WERI-Rb-1 (cell line): Measurements from ENCODE around the gene ITGAL.

Experiments
- DNase-seq: peaks from one replicate; pipeline ENCODE4 v3.0.0-alpha.2; 2020
- H3K27ac ChIP-seq: fragments of 250-450 bp; sonication (Bioruptor Pico); 2 replicates; pipeline ENCODE4 v1.5.1; 2020; ENCODE audit warnings: mild to moderate bottlenecking, moderate library complexity
- H3K27me3 ChIP-seq: fragments of 250-450 bp; sonication (Bioruptor Pico); 2 replicates; pipeline ENCODE4 v1.5.1; 2021; ENCODE audit warnings: mild to moderate bottlenecking, low read depth, moderate library complexity; ENCODE audit not compliant: insufficient read depth, severe bottlenecking
- H3K36me3 ChIP-seq: fragments of 250-450 bp; sonication (Bioruptor Pico); 2 replicates; pipeline ENCODE4 v1.5.1; 2020; ENCODE audit warnings: mild to moderate bottlenecking, moderate library complexity
- H3K4me3 ChIP-seq: 2 replicates; pipeline ENCODE4 v1.5.1; 2011; ENCODE audit warnings: low read depth, mild to moderate bottlenecking, control low read depth, low read length
- H3K9me3 ChIP-seq: fragments of 250-450 bp; sonication (Bioruptor Pico); 2 replicates; pipeline ENCODE4 v1.5.1; 2021; ENCODE audit warnings: mild to moderate bottlenecking, moderate library complexity; ENCODE audit not compliant: severe bottlenecking
- TF ChIP-seq, protein P1 (sequence below): IDR thresholded peaks from 2 replicates; pipeline ENCODE4 v1.5.1; 2011; ENCODE audit warnings: low read depth, mild to moderate bottlenecking, control low read depth, inconsistent platforms, low read length

ITGAL gene

DNA sequence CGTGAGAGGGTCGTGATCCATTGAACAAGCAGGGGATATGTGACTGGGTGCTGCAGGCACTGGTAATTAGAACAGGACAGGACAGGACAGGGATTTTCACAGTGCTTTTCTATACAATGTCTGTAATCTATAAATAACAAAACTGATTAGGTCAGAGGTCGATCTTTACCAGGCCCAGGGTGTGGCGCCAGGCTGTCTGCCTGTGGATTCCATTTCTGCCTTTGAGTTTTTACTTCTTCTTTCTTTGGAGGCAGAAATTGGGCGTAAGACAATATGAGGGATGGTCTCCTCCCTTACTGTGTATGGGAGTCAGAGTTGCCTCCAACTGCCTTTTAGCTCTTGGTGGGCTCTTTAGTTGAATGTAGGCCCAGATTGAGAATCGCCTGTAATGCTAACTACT lies 87.1 kb downstream of the ITGAL start:
- Histone ChIP-seq H3K4me3 (no peak overlapping the region), H3K27ac (peak overlapping the region; percentile 90), H3K36me3 (peaks cover 5% of the 10 kb centered on the region), H3K9me3 (peaks cover 4% of the 10 kb centered on the region), H3K27me3 (no peaks in the 10 kb centered on the region)
- TF ChIP-seq, protein P1, sequence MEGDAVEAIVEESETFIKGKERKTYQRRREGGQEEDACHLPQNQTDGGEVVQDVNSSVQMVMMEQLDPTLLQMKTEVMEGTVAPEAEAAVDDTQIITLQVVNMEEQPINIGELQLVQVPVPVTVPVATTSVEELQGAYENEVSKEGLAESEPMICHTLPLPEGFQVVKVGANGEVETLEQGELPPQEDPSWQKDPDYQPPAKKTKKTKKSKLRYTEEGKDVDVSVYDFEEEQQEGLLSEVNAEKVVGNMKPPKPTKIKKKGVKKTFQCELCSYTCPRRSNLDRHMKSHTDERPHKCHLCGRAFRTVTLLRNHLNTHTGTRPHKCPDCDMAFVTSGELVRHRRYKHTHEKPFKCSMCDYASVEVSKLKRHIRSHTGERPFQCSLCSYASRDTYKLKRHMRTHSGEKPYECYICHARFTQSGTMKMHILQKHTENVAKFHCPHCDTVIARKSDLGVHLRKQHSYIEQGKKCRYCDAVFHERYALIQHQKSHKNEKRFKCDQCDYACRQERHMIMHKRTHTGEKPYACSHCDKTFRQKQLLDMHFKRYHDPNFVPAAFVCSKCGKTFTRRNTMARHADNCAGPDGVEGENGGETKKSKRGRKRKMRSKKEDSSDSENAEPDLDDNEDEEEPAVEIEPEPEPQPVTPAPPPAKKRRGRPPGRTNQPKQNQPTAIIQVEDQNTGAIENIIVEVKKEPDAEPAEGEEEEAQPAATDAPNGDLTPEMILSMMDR, result no peak
- no peak for DNase-seq

DNA sequence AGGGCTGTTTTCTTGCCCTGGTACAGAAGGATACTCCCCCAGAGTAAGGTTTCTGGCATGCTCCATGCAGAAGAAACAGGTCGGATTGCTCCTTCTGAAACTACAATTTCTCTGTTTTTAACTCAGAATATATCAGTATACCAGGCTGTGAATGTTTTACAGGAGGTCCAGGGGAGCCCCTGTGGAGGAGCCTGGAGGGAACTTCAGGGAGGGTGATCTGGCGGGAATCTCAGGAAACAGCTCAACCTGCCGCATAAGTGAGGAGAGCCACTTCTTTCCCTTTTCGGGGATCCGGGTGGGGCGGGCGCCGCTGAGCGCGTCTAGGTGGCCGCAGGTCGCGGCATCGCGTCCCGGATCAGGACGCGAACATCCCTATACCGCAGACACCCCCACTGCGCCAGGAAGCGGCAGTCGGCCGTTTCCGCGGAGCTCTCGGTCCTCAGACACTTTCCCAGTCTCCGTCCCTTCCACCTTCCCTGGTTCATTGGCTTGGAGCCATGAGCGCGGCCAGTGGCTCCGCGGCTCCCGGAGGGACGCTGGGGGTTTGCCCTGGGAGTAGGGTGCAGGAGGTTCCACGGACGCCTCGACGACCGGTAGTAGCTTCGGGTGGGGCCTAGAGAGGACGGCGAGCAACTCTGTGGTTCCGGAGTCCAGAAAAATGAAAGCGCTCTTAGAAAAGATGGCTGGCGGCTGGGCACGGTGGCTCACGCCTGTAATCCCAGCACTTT lies 88.7 kb downstream of the ITGAL start:
- H3K36me3 ChIP-seq, result no peaks in the 10 kb centered on the region
- H3K9me3 ChIP-seq, result peaks cover 4% of the 10 kb centered on the region
- no peak for DNase-seq
- TF ChIP-seq, protein P1, result no peak
- no peak overlapping the region for H3K27ac ChIP-seq
- H3K4me3 ChIP-seq, result no peak overlapping the region
- no peaks in the 10 kb centered on the region for H3K27me3 ChIP-seq

DNA sequence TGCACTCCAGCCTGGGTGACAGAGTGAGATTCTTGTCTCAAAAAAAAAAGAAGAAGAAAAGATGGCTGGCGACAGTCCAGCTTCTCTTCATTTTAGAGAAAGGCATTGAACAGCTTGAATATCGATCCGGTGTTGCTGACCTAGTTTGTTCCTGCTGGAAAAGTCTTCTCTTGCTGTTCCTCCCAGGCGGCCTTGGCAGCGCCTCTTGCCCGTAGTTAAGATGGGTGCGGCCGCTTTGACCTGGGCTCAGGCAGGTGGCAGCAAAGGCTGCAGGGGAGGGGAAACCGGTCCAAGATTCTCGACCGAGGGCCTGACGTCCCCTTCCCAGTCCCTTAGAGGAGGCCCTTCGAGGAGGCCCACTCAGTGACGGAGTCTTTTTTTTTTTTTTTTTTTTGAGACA lies 89.5 kb downstream of the ITGAL start:
- Histone ChIP-seq H3K4me3 (no peak overlapping the region), H3K9me3 (peaks cover 4% of the 10 kb centered on the region), H3K36me3 (no peaks in the 10 kb centered on the region), H3K27me3 (no peaks in the 10 kb centered on the region), H3K27ac (no peak overlapping the region)
- no peak for DNase-seq
- TF ChIP-seq, protein P1, result no peak

DNA sequence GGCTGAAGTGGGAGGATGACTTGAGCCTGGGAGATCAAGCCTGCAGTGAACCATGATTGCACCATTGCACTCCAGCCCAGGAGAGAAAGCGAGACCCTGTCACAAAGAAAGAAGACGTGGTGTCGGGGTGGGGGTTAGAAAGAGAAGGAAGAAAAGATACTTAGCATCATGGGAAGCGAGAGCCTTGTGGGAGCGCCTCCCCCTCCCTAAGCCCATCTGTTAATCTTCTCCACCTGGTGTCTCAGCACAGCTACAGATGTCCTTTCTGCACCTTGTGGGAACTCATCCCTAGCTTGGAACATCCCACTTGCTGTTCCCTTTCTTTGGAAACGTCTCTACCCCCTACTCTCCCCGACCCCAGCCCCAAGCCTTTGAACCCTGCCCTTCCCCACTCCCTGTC lies 93.0 kb downstream of the ITGAL start:
- no peaks in the 10 kb centered on the region for H3K27me3 ChIP-seq
- peak; percentile 82 for DNase-seq
- TF ChIP-seq, protein P1, result no peak
- H3K4me3 ChIP-seq, result 0 out of 2 replicates have a peak overlapping the region, but pooled peaks have one; percentile 15
- H3K36me3 ChIP-seq, result no peaks in the 10 kb centered on the region
- peaks cover 4% of the 10 kb centered on the region for H3K9me3 ChIP-seq
- H3K27ac ChIP-seq, result peak overlapping the region; percentile 72

DNA sequence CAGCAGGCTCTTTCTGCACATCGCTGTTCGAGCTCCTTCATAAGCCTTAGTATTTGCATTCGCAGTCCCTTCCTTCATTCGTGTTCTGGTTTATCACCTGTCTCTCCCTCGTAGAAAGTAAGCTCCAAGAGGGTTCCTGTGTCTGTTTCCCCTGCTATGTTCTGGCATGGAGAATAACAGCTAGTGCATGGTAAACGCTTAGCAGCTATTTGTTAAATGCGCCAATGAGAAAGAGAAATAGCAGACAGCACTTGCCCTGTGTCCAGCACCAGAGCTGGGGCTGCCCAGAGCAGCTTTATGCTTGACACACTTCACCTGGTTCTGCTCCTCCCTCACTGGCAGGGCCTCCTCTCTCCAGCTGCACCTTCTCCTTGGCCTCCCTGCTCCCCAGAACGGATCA lies 93.4 kb downstream of the ITGAL start:
- Histone ChIP-seq H3K27ac (peak overlapping the region; percentile 72), H3K9me3 (peaks cover 4% of the 10 kb centered on the region), H3K36me3 (no peaks in the 10 kb centered on the region), H3K27me3 (no peaks in the 10 kb centered on the region), H3K4me3 (0 out of 2 replicates have a peak overlapping the region, but pooled peaks have one; percentile 15)
- TF ChIP-seq, protein P1, result no peak
- DNase-seq, result no peak

DNA sequence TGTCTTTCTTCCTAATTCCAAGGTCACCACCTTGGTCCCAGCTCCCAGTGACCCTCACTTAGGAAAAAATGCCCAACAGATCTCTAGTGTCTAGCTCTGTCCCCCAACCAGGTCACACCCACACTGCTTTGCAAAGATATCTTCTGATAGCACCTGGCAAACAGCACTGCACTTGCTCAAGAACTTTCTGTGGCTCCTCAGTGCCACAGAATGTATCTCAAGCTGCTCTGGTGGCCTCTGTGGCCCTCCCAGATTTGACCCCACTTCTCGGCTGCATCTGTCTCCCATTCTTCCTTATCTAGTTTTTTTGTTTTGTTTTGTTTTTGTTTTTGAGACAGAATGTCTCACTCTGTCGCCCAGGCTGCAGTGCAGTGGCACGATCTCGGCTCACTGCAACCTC lies 94.0 kb downstream of the ITGAL start:
- Histone ChIP-seq H3K36me3 (no peaks in the 10 kb centered on the region), H3K4me3 (no peak overlapping the region), H3K27ac (peak overlapping the region; percentile 72), H3K27me3 (no peaks in the 10 kb centered on the region), H3K9me3 (peaks cover under 1% of the 10 kb centered on the region)
- DNase-seq, result no peak
- TF ChIP-seq, protein P1, result no peak
